Tibial artery (tissue), 4 donors: ENCODE data around the gene PRIMPOL.
"Not testable (repeated sequence)": the region's sequence is repeated elsewhere in the genome, so short reads cannot be mapped to it uniquely, and the experiment has no call there.

Experiments used
- DNase-seq, 2 donors: peaks; one replicate each; pipeline ENCODE4 v3.0.0-alpha.2; 2019
- H3K27ac ChIP-seq, 2 donors: fragments of 200-600 bp; sonication (generic) in 1 of 2; 1 replicate in 1 of 2; 2 replicates in 1 of 2; pipeline ENCODE4 v1.5.1; 2018 to 2019; ENCODE audit warnings: mild to moderate bottlenecking in 1 of 2
- H3K27me3 ChIP-seq, 2 donors: fragments of 200-600 bp; sonication (generic) in 1 of 2; one replicate each; pipeline versions ENCODE4 v1.5.1 to v1.6.0; 2016 to 2019
- H3K36me3 ChIP-seq, 3 donors: fragments of 200-600 bp; sonication (generic) in 2 of 3; one replicate each; pipeline ENCODE4 v1.5.1; 2016 to 2019; ENCODE audit warnings: mild to moderate bottlenecking in 2 of 3
- H3K4me1 ChIP-seq, 4 donors: fragments of 200-600 bp; sonication (generic) in 2 of 4; 1 replicate in 3 of 4; 2 replicates in 1 of 4; pipeline ENCODE4 v1.5.1; 2016 to 2019
- H3K4me3 ChIP-seq, 2 donors: fragments of 200-600 bp; sonication (generic) in 1 of 2; 1 replicate in 1 of 2; 2 replicates in 1 of 2; pipeline ENCODE4 v1.5.1; 2018 to 2019; ENCODE audit warnings: mild to moderate bottlenecking in 2 of 2
- H3K9me3 ChIP-seq, 3 donors: fragments of 200-600 bp; sonication (generic) in 1 of 3; one replicate each; pipeline ENCODE4 v1.5.1; 2016 to 2019
- intact Hi-C: fragments of 100-400 bp; cut with DNase I; formaldehyde crosslinking; loops from one replicate; pipeline ENCODE4 v1.15.0; 2023; ENCODE audit warnings: low total_unique reads
- TF ChIP-seq, protein P1 (sequence below), 2 experiments: fragments of 200-600 bp in 1 of 2; fragments of 450-650 bp in 1 of 2; IDR thresholded peaks; one replicate each; pipeline ENCODE4 v1.5.1; 2017 to 2019; ENCODE audit warnings: antibody characterized with exemption in 2 of 2, mild to moderate bottlenecking in 1 of 2, moderate library complexity in 1 of 2

Gene PRIMPOL

GRCh38 chr4:184648313-184649025 lies 1.1 kb upstream of the PRIMPOL start:
- Histone ChIP-seq H3K4me1 (peaks cover 0 to 48% (median 27%) of the 10 kb centered on the region in 4 donors), H3K36me3 (no peaks in the 10 kb centered on the region), H3K27me3 (no peaks in the 10 kb centered on the region), H3K9me3 (no peaks in the 10 kb centered on the region), H3K4me3 (peak overlapping the region; percentile 92 to 93), H3K27ac (peak overlapping the region; percentile 99)
- peak; percentile 64 to 87 for DNase-seq
- intact Hi-C loops = loop anchor here (5.0 kb wide), 3 partner anchors 84 to 176 kb away; partner anchors contain the start of genes CENPU and IRF2
- TF ChIP-seq, protein P1, sequence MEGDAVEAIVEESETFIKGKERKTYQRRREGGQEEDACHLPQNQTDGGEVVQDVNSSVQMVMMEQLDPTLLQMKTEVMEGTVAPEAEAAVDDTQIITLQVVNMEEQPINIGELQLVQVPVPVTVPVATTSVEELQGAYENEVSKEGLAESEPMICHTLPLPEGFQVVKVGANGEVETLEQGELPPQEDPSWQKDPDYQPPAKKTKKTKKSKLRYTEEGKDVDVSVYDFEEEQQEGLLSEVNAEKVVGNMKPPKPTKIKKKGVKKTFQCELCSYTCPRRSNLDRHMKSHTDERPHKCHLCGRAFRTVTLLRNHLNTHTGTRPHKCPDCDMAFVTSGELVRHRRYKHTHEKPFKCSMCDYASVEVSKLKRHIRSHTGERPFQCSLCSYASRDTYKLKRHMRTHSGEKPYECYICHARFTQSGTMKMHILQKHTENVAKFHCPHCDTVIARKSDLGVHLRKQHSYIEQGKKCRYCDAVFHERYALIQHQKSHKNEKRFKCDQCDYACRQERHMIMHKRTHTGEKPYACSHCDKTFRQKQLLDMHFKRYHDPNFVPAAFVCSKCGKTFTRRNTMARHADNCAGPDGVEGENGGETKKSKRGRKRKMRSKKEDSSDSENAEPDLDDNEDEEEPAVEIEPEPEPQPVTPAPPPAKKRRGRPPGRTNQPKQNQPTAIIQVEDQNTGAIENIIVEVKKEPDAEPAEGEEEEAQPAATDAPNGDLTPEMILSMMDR (IDR thresholded peaks at IDR 0.05) = no peak

DNA sequence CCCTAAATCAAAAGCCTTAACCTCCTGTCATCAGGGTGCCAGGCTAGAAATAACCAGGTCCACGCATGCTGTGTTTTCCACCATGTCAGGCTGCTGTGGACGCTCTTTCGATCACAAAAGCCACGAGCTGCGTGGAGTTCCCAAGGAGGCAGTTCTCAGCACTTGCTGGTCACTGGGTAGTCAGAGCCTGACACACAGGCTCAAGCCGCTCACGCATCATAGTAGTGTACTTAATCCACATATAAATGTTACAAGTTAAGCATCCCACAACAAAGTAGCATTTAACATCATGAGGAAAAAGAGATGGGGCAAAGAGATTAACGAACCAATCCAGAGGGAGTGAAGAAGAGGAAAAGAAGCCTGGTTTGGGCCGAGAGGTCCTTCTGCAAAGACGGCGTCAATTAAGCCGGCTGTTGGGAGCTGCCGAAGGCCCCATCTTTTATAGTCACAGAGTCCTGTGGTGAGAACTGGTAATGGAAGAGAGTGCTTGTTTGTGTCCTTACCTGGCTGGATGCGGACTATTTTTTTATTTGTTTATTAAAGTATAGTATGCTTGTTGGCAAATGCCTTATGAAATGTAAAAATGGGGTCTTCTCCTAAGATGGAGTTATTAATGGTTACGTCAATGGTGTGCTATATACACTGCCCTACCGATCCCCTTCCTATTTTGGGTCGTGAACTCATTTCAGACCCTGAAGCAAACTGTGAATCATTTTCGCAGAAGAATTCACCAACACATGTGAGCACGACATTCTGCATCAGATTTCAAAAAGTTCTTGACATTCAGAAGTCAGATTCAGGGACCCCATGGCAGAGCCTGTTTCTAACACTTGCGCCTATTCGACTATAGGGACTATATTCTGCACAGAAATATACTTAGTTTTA lies 675 bp downstream of the PRIMPOL start:
- intact Hi-C loops = loop anchor here (5.0 to 10.0 kb wide), 5 partner anchors 82 to 1735 kb away; partner anchors contain the start of genes ACSL1, CENPU, DCTD and IRF2
- peak in 1 of 2 donors; percentile 32 for DNase-seq

DNA sequence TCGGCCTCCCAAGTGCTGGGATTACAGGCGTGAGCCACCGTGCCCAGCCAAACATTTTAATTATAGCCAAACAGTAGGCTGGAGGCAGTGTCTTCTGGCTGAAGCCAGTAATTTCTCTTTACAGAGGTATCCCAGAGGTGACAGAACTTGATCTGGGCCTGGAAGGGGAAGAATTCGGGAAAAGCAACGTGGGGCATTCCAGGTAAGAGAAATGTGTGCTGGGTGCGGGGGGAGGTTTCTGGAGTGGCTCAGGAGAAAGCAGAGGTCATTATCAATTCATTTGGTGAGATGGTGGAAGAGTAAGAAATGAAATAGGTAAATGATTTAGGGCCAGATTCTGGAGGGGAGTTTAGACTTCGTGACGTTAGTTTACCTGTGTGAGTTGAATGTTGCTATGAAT lies 2.4 kb downstream of the PRIMPOL start:
- H3K4me3 ChIP-seq = no peak overlapping the region
- intact Hi-C loops = loop anchor here (5.0 to 10.0 kb wide), 2 partner anchors 175 to 1737 kb away; partner anchors contain the start of genes ACSL1 and DCTD
- no peak for DNase-seq
- no peaks in the 10 kb centered on the region for H3K36me3 ChIP-seq
- no peaks in the 10 kb centered on the region for H3K9me3 ChIP-seq
- H3K27me3 ChIP-seq = no peaks in the 10 kb centered on the region
- TF ChIP-seq, protein P1 (IDR thresholded peaks at IDR 0.05) = no peak
- H3K27ac ChIP-seq = no peak overlapping the region
- peaks cover 0 to 27% (median 17%) of the 10 kb centered on the region in 4 donors for H3K4me1 ChIP-seq

More for the DNA sequence above, 675 bp downstream of the PRIMPOL start:
- Histone ChIP-seq H3K4me1 (peaks cover 0 to 37% (median 22%) of the 10 kb centered on the region in 4 donors), H3K27ac (peak overlapping the region; percentile 99), H3K4me3 (peak overlapping the region; percentile 92 to 93), H3K27me3 (no peaks in the 10 kb centered on the region), H3K36me3 (no peaks in the 10 kb centered on the region), H3K9me3 (no peaks in the 10 kb centered on the region)
- TF ChIP-seq, protein P1 (IDR thresholded peaks at IDR 0.05) = no peak

- not testable (repeated sequence) for DNase-seq, H3K27ac ChIP-seq
- intact Hi-C loops = loop anchor here (5.0 to 10.0 kb wide), 2 partner anchors 175 to 1738 kb away; partner anchors contain the start of genes ACSL1 and DCTD
Measured at GRCh38 chr4:184652681-184653080, 3.1 kb downstream of the PRIMPOL start.

GRCh38 chr4:184653650-184654049 lies 4.1 kb downstream of the PRIMPOL start:
- Histone ChIP-seq H3K4me3 (no peak overlapping the region), H3K4me1 (peaks cover 0 to 14% (median 4%) of the 10 kb centered on the region in 4 donors), H3K9me3 (no peaks in the 10 kb centered on the region), H3K27me3 (no peaks in the 10 kb centered on the region), H3K36me3 (peaks cover 0 to 7% (median 0%) of the 10 kb centered on the region in 3 donors), H3K27ac (no peak overlapping the region)
- intact Hi-C loops = loop anchor here (5.0 to 10.0 kb wide), 2 partner anchors 174 to 1739 kb away; partner anchors contain the start of genes ACSL1 and DCTD
- DNase-seq = no peak
- TF ChIP-seq, protein P1 (IDR thresholded peaks at IDR 0.05) = no peak

More at GRCh38 chr4:184652681-184653080, 3.1 kb downstream of the PRIMPOL start:
- peaks cover 0 to 20% (median 10%) of the 10 kb centered on the region in 4 donors for H3K4me1 ChIP-seq
- not testable (repeated sequence) for H3K4me3 ChIP-seq, H3K9me3 ChIP-seq, H3K27me3 ChIP-seq, H3K36me3 ChIP-seq
